ENCODE results near the gene PARVB.

Gene PARVB

DNA sequence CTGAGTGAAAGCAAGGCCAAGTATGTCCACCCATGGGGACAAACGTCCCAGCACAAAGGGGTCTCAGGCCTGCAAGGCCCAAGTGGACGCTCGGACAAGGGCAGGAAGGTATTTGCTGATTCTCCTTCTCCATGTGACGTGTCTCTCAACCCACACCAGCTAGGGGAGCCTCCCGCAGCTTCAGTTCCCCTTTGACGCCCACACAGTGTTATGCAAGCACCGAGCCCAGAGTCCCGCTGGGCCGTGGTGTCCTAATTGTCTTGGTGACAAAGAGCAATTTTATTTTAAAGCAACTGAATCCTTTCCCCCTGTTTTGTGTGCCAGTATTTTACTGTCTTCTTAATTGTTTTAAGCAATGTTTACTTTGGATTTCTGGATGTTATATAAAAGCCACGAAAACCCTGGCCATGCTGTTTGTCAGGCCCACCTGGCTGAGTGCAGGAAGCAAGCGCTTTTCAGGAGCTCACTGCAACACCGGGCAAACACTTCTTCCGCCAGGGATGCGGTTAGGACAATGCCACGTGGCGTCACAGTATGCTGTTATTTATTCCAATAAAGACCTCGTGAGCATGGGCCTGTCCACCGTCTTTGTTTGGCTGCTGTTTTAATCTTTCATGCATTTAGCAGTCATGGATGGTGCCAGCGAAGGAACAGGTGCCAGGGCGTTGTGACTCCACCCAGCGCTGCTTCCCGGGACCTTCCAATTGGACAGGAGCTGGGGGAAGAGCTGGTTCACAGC, 148.4 kb downstream of the PARVB start:
- intact Hi-C loops (cut with DNase I; ENCODE audit: low total_unique reads): no loop called here
- H3K9me3 ChIP-seq: no peaks in the 10 kb centered on the region
- TF ChIP-seq, protein P1, sequence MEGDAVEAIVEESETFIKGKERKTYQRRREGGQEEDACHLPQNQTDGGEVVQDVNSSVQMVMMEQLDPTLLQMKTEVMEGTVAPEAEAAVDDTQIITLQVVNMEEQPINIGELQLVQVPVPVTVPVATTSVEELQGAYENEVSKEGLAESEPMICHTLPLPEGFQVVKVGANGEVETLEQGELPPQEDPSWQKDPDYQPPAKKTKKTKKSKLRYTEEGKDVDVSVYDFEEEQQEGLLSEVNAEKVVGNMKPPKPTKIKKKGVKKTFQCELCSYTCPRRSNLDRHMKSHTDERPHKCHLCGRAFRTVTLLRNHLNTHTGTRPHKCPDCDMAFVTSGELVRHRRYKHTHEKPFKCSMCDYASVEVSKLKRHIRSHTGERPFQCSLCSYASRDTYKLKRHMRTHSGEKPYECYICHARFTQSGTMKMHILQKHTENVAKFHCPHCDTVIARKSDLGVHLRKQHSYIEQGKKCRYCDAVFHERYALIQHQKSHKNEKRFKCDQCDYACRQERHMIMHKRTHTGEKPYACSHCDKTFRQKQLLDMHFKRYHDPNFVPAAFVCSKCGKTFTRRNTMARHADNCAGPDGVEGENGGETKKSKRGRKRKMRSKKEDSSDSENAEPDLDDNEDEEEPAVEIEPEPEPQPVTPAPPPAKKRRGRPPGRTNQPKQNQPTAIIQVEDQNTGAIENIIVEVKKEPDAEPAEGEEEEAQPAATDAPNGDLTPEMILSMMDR (IDR thresholded peaks at IDR 0.05): no peak
- H3K27ac ChIP-seq: no peak overlapping the region
- no peaks in the 10 kb centered on the region for H3K27me3 ChIP-seq
- H3K36me3 ChIP-seq: peaks cover 0 to 4% (median 0%) of the 10 kb centered on the region in 3 donors
- no peaks in the 10 kb centered on the region for H3K4me1 ChIP-seq
- DNase-seq: peak; percentile 76 to 77
- no peak overlapping the region for H3K4me3 ChIP-seq

DNA sequence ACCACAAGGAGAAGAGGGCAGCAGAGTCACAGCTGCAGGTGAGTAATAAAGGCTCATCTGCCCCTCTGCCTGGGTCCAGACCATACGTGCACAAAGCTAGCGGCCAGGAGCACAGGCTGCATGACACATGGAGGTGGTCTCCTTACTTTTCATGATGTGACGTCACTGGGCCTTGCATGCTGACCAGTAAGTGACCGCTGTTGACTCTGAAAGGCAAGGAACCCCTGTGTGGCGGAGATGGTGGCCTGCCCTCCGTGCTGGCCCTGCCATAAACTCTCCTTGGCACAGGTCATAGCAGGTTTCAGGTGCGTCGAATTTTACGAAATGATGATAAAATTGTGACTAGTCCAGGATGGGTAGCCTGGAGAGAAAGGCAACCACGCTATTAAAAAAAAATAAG, 149.1 kb downstream of the PARVB start:
- Histone ChIP-seq H3K36me3 (peaks cover 0 to 4% (median 0%) of the 10 kb centered on the region in 3 donors), H3K27ac (no peak overlapping the region), H3K27me3 (no peaks in the 10 kb centered on the region), H3K9me3 (no peaks in the 10 kb centered on the region), H3K4me3 (no peak overlapping the region), H3K4me1 (no peaks in the 10 kb centered on the region)
- DNase-seq: no peak
- intact Hi-C loops (cut with DNase I; ENCODE audit: low total_unique reads): no loop called here
- TF ChIP-seq, protein P1 (IDR thresholded peaks at IDR 0.05): no peak

DNA sequence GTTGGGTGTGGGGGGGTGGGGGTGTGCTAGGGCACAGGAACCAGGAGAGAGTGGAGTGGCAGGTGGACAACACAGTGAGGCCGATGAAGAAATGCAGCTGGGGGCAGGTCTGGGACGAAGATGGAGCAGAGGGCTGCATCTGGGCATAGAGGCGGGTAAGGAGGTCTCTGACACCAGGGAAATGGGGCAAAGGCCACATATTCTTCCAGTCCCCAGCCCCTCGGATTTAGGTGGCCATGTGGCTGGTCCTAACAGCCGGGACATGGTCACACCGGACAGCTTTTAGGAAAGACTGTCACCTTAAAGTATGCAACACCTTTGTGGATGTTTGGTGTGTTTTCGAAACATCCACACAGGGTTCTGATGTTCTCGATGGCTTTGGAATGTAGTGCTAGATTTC, 151.6 kb downstream of the PARVB start:
- Histone ChIP-seq H3K27me3 (peaks cover 0 to 1% of the 10 kb centered on the region in 2 donors), H3K4me3 (no peak overlapping the region), H3K27ac (no peak overlapping the region), H3K4me1 (no peaks in the 10 kb centered on the region), H3K9me3 (no peaks in the 10 kb centered on the region), H3K36me3 (no peaks in the 10 kb centered on the region)
- DNase-seq: no peak
- intact Hi-C loops (cut with DNase I; ENCODE audit: low total_unique reads): no loop called here
- TF ChIP-seq, protein P1 (IDR thresholded peaks at IDR 0.05): no peak

DNA sequence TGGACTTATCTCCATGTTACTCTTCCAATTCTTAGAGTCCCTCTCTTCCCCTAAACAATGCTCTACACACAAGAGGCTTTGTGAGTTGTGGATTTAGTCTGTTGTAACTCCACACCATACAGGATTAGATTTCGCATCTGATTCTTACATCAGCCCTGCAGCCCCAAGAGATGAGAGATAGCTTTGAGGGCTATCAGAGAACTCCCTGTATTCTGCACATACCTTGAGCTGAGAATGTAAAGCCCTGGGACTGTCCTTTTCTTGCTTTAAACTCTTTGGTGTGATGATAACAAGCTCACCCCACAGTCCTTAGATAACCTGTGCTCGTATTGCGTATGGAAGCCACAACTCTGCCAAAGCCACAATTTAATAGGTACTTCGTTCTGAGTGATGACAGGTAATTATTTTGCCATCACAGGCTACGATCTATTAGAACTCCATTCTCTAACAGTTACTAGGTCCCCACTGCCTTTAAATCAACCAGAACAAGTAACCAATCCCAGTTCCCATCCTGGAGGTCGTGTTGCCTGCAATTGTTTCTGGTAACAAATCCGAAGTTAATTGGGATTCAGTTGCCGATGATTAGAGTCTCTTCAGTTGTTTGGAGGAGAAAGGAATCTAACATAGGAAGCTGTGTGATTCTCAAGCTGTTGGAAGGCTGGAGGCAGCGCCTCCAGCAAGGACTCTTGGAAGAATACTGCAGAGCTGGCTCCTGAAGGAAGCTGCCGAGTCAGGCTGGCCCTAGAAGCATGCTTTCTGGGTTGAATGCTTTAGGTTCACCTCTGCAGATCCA, 155.3 kb downstream of the PARVB start:
- DNase-seq: no peak

DNA sequence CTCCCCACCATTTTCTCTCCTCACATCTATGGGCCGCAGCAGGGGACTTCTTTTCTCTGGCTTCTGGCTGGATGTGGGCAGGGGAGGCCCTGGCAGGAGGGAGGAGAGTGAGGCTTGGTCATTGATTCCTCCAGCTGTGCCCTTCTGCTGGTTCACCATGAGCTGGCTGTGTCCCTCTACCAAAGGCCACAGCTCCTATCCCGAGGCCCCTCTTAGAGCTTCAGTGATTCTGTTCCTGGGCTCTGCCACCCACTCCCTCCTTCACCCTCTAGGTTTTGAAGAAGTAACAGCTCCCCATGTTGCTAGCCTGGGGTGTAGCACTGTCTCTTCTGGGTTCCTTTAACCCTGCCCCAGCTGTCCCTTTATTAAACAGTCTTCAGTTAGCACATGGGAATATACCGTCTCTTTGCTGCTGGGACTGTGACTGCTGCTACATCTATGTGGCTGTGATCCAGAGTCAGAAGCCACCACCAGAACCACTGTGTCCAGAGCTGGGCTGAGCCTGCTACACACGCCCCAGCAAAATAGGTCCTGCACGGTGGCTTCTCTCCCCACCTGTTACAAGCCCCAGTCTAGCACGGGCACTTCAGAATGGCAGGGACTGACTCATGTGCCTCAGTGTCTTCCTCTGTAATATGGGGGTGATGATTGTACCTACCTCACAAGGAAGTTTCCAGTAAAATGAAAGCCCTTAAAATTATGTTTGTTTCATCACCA, 156.0 kb downstream of the PARVB start:
- Histone ChIP-seq H3K27me3 (peaks cover 0 to 32% of the 10 kb centered on the region in 2 donors), H3K36me3 (no peaks in the 10 kb centered on the region), H3K4me3 (no peak overlapping the region), H3K27ac (no peak overlapping the region), H3K9me3 (no peaks in the 10 kb centered on the region), H3K4me1 (no peaks in the 10 kb centered on the region)
- TF ChIP-seq, protein P1 (IDR thresholded peaks at IDR 0.05): no peak
- intact Hi-C loops (cut with DNase I; ENCODE audit: low total_unique reads): no loop called here
- DNase-seq: no peak

More for the DNA sequence above, 155.3 kb downstream of the PARVB start:
- peaks cover 0 to 32% of the 10 kb centered on the region in 2 donors for H3K27me3 ChIP-seq
- H3K36me3 ChIP-seq: no peaks in the 10 kb centered on the region
- intact Hi-C loops (cut with DNase I; ENCODE audit: low total_unique reads): no loop called here
- no peaks in the 10 kb centered on the region for H3K9me3 ChIP-seq
- no peaks in the 10 kb centered on the region for H3K4me1 ChIP-seq
- TF ChIP-seq, protein P1 (IDR thresholded peaks at IDR 0.05): no peak
- no peak overlapping the region for H3K27ac ChIP-seq
- no peak overlapping the region for H3K4me3 ChIP-seq
